Measurements from ENCODE around the gene HCRT.

DNA sequence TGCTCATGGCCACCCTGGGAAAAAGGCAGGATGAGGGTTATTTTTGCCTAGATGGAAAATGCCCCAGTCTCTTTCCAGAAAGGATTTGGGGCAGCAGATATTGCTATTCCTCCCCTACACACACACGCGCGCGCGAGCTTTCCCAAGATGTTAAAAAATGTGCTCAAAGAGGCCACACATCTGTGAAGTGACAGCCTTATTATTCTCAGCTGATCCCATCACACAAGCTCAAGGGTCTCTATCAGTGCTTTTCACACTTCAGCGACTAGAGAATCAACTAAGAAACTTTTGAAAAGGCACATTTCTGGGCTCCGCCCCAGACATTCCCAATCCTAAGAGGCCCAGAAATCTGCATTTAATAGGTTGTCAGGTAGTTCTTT, 24.7 kb downstream of the HCRT start:
- TF ChIP-seq, protein P1, sequence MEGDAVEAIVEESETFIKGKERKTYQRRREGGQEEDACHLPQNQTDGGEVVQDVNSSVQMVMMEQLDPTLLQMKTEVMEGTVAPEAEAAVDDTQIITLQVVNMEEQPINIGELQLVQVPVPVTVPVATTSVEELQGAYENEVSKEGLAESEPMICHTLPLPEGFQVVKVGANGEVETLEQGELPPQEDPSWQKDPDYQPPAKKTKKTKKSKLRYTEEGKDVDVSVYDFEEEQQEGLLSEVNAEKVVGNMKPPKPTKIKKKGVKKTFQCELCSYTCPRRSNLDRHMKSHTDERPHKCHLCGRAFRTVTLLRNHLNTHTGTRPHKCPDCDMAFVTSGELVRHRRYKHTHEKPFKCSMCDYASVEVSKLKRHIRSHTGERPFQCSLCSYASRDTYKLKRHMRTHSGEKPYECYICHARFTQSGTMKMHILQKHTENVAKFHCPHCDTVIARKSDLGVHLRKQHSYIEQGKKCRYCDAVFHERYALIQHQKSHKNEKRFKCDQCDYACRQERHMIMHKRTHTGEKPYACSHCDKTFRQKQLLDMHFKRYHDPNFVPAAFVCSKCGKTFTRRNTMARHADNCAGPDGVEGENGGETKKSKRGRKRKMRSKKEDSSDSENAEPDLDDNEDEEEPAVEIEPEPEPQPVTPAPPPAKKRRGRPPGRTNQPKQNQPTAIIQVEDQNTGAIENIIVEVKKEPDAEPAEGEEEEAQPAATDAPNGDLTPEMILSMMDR (IDR thresholded peaks at IDR 0.05; ENCODE audit: low read depth, low read length, poor library complexity, severe bottlenecking), result no peak
- no peak for TF ChIP-seq EZH2phosphoT487 (IDR thresholded peaks at IDR 0.05; ENCODE audit: borderline replicate concordance, low read length)

Measured in DOHH2 (cell line).